GM21528 (cell line): Measurements from ENCODE around the gene KRCC1.
"Not testable (repeated sequence)": the region's sequence is repeated elsewhere in the genome, so short reads cannot be mapped to it uniquely, and the experiment has no call there.

Experiments
- ATAC-seq: cut with Tn5 transposase; IDR thresholded peaks from one replicate; pipeline ENCODE4 v1.9.1; 2021; ENCODE audit warnings: mild to moderate bottlenecking, moderate library complexity; ENCODE audit not compliant: unreplicated experiment, low FRiP score

The KRCC1 gene

DNA sequence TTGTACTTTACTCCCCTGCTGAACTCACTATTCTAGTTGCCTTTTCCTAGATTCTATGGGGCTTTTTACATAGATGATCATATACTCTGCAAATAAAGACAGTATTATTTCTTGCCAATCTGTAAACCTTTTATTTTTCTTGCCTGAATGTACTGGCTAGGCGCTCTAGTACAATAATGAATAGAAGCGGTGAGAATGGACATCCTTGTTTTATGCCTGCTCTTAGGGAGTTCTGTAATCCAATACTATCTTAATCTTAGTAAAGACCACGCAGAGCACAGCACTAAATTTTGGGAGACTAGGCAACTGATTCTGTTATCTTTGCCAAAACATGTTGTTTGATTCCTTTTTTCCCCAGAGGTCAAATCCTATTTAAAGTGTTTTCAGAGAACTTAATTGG lies 7.0 kb downstream of the KRCC1 start:
- ATAC-seq = no peak

GRCh38 chr2:88045561-88045960 lies 10.0 kb downstream of the KRCC1 start:
- not testable (repeated sequence) for ATAC-seq

DNA sequence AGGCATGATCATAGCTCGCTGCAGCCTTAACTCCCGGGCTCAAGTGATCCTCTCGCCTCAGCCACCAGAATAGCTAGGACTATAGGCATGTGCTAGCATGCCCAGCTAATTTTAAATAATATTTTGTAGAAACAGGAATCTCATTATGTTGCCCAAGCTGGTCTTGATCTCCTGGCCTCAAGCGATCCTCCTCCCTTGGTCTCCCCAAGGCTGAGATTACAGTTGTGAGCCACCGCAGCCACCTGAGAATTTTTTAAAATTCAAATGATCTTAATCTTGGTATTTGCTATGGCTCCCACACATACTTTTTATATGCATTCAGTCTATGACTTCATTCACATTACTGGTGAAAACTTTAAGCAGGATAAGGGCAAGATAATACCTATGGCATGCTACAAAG lies 13.1 kb downstream of the KRCC1 start:
- ATAC-seq = no peak

DNA sequence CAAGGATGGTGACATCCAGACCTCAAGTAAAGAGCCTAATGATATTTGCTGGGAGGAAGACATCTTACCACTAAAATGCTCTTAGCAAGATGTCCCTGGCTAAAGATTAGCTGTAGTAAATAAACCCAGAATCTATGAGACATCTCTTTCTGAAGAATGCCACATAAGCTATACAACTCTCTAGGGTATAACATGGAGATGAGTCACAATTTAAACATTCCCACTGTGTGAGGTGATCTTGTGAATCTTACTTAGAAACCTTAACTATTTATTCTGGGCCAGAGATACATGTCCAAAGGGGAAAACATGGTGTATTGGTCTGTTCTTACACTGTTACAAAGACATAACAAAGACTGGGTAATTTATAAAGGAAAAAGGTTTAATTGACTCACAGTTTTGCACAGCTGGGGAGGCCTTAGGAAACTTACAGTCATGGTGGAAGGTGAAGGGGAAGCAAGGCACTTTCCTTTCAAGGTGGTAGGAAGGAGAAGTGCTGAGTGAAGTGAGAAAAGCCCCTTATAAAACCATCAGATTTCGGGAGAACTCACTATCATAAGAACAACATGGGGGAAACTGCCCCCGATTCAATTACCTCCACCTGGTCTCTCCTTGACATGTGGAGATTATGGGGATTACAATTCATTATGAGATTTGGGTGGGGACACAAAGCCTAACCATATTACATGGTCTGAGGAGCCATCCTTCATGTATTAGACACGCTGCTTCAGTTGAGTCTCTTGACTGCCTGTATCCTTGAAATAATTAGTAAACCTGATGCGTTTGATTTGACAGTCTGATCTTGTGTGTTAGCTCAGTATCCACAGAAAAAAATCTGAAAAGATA lies 17.1 kb downstream of the KRCC1 start:
- no peak for ATAC-seq

- ATAC-seq = no peak
Measured at GRCh38 chr2:88036606-88037005, 19.0 kb downstream of the KRCC1 start.

DNA sequence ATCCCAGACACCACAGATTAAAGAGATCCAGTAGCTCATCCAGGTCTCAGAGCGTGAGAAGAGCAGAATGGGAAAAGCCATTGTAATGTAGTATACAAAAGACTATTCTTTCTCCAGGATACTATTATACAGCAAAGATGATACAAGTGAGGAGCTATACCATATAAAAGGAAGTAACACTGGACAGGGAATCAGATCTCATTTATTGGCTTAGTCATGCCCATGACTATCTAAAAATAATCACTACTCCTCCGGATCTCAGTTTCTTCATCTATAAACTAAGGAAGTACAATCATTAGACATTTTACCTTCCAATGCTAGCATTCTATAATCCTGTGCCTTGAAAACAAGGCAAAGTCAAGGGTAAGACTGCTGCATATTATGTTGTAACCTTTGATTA lies 19.4 kb downstream of the KRCC1 start:
- no peak for ATAC-seq

DNA sequence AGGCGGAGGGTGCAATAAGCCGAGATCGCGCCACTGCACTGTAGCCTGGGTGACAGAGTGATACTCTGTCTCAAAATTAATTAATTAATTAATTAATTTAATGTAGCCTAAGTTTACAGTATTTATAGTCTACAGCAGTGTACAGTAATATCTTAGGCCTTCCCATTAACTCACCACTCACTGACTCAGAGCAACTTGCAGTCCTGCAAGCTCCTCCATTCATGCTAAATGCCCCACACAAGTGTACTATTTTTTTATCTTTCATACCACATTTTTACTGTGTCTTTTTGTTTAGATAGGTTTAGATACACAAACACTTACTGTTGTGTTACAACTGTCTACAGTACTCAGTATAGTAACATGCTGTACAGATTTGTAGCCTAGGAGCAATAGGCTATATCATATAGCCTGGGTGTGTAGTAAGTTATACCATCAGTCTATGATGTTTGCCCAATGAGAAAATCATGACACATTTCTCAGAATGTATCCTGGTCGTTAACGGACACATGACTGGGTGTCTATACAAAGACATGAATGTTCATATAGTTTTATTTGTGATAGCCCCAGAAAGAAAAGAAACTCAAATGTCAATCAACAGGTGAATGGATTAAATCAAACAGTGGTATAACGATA lies 23.4 kb downstream of the KRCC1 start:
- no peak for ATAC-seq

DNA sequence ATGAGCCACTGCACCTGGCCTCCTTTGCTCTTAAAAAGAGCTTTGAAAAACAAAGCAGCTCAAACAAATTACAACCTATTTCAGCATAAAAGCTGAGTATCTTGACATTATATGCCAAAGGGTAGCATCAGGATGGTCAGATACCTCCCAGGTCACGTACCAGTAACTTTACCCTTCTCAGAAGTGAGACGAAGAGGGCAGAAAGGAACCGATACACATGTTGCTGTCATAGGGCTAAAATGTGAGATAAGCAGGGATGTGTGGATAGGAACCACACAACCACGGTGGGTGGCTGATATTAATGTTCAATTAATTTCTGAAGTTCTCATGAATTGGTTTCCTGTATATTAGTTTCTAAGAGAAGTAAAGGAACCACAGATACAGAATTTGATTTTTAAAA lies 26.7 kb downstream of the KRCC1 start:
- ATAC-seq = no peak

- ATAC-seq = no peak
Measured at GRCh38 chr2:88027697-88028389, 27.7 kb downstream of the KRCC1 start.

DNA sequence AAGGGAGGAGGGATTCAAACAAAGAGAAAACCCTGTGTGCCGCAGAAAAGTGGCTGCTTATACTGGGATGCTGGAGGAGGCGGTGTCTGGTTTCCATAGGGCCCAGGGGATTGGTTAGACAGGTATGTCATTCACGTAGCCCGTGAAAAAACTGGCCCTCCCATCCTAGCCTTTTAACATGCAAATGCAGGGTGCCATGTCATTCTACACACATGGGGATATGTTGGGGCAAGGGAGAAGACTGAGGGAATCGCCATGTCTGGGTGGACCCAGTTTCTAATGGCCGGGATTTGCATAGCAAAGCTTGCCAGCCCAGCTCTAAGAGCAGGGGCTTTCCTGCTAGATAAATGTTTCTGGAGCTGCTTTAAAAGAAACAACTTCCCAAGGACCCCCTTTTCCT lies 31.1 kb downstream of the KRCC1 start:
- no peak for ATAC-seq

DNA sequence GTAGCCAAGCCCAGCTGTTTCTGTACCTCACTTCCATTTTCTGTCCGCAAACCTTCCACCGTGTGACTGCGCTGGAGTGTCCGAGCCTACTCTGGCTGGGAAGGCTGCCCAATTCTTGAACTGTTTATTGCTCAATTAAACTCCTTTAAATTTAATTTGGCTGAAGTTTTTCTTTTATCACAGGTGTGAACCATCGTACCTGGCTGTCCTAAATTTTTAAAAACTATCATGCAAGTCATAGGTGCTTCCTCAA lies 33.0 kb downstream of the KRCC1 start:
- no peak for ATAC-seq

DNA sequence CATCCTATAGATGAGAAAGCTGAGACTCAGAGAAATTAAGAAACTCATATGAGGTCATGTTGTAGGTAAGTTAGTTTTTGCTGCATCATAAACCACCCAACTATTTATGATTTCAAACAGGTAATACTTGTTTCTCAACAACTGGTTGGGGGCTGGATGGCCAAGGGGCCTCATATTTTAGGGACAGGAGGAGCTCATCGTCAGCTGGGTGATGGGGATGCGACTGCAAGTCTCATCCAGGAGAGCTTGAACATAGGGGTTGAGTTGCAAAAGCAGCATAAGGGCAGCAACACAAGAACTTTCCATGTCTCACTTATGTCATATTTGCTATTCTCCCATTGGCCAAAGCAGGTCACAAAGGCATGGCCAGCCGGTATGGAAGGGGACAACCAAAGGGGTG lies 35.6 kb downstream of the KRCC1 start:
- no peak for ATAC-seq

DNA sequence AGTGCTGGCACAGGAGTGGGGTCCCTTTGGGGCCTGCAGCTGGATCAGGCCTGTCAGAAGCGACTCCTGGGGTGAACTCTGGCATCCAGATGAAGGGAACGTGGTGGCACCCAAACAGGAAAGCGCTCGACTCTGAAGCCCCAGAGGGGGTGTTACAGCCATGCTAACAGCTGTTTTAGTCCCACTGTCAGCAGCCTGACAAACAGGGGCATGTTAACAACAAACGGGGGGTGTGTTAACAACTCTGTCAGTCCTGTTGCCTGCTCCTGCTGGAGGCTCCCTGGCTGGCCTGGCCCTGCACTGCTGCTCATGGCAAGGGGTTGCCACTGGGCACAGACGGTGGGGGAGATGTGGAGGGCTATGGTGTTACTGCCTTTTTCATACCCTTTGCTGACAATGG lies 36.7 kb downstream of the KRCC1 start:
- ATAC-seq = no peak

DNA sequence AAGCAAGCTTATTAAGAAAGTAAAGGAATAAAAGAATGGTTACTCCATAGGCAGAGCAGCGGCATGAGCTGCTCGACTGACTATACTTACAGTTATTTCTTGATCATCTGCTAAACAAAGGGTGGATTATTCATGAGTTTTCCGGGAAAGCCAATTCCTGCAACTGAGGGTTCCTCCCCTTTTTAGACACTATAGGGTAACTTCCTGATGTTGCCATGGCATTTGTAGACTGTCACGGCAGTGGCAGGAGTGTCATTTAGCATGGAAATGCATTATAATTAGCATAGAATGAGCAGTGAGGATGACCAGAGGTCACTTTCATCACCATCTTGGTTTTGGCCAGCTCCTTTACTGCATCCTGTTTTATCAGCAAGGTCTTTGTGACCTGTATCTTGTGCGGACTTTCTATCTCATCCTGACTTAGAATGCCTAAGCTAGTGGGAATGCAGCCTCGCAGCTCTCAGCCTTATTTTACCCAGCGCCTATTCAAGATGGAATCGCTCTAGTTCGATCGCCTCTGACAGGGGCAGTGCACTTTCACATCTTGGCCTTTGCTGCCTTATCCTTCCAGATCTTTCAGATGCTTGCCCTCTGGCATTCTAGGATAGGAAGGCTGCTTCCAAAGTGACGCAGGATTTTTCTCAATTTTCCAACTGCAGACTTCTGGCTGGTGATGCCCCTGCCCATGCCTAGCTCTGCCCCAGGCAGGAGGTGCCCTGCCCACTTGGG lies 37.3 kb downstream of the KRCC1 start:
- ATAC-seq = not testable (repeated sequence)

DNA sequence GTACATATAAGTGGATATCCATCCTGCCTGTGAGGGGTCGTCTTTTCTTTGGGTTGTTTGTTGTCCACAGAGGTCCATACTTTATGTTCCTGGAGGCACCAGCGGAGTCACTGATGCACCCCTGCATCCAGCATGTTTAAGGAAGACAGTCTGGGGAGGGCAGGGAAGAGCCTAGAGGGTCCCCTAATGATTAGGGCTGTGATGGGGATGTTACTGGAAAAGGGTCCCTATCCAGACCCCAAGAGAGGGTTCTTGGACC lies 37.9 kb downstream of the KRCC1 start:
- not testable (repeated sequence) for ATAC-seq

- peak; percentile 65 for ATAC-seq
Measured at GRCh38 chr2:88016960-88017779, 38.4 kb downstream of the KRCC1 start.

- ATAC-seq = peak; percentile 87
Measured at GRCh38 chr2:88016086-88016959, 39.3 kb downstream of the KRCC1 start, which contains the start of gene RNU2-63P. RNU2-63P (minus strand) TSS chr2:88016547.

DNA sequence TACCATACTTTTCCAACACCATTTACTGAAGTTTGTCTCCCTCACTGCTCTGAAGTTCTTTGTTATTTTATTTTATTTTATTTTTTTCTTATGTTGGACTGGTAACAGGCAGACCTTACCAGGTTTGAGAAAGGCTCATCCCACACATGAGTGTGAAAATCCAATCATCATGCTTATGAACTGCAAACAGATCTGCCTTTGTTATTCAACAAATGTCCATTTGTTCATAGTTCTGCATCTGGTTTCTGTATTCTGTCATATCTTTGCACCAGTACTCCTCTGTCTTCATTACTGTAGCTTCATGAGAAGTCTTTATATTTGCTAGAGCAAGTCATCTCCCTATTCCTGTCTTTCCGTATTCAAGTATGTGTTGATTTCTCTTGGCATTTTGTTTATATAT lies 44.6 kb downstream of the KRCC1 start:
- no peak for ATAC-seq

- no peak for ATAC-seq
Measured at GRCh38 chr2:88010136-88010535, 45.4 kb downstream of the KRCC1 start.
